NCI-H82 treated with DMSO at 0.1 percent for 48 hours (cell line): Measurements from ENCODE around the gene ZNF79.

Experiments
- DNase-seq: peaks from one replicate; lab custom pipeline; 2025; ENCODE audit not compliant: unreplicated experiment; lab: John Stamatoyannopoulos, UW

The ZNF79 gene

DNA sequence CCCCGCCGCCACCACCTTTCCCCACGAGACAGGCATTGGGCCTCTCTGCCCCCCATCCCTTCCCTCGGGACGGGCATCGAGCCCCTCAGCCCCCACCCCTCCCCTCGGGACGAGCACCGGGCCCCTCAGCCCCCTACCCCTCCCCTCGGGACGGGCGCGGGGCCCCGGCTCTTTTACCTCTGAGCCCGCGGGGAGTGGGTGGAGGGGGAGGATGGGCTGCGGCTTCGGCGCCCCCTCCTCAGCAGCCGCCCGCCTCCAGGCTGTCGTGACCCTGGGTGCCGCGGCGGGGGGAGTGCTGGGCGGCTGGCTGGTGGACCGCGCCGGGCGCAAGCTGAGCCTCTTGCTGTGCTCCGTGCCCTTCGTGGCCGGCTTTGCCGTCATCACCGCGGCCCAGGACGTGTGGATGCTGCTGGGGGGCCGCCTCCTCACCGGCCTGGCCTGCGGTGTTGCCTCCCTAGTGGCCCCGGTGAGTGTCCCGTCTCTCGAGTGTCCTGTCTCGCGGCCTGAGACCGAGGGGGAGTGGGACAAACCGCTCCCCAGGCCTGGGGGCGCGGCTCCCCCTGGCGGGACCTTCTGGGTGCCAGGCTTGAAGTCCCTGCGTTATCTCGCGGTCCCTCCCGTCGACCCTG is 26.4 kb upstream of the ZNF79 start:
- no peak for DNase-seq

DNA sequence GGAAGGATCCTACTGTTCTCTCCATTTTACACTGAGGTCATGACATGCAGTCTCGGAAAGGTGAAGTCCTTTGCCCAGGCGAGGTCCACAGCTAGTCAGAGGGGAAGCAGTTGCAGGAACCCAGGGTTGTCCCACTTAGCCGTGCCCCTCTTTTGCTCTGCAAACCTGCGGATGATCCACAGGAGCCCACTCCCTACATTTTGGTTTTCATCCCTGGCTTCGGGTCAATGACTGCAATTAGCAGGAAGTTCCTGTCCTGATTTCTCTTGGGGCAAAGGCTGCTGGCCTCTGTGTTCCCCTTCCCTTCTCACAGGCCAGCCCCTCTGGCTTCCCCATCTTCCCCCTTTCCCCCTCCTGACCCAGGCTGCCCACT is 25.9 kb upstream of the ZNF79 start:
- DNase-seq, result no peak

DNA sequence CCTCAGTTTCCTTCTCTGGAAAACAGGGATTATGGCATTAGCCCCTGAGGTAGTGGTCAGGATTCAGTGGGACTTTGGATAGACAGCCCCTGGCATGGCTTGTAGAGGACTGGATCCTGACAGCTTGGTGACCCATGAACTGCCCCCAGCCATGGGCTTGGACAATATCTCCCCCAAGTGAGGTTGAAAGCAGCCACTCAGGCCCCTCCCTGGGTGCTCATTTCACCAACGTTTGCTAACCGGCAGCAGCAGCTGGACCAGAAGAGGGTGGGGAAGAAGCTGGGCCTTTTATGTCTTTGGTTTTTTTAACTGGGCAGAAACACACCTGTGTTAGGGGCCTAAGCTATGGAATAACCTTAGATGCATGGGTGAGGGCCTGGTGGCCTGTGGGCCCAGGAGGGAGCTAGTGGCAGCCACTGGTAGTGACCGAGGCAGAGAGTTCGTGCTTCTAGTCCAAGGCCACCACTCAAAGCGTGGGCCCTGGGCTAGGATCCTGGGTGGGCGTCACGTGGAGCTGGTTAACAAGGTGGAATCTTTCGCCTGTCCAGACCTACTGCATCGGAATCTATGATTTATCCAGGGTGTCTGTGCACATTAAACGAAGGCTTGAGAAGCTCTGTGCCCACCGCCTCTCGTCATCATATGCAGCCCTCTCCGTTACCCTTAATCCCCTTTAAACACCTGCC is 25.3 kb upstream of the ZNF79 start:
- no peak for DNase-seq

DNA sequence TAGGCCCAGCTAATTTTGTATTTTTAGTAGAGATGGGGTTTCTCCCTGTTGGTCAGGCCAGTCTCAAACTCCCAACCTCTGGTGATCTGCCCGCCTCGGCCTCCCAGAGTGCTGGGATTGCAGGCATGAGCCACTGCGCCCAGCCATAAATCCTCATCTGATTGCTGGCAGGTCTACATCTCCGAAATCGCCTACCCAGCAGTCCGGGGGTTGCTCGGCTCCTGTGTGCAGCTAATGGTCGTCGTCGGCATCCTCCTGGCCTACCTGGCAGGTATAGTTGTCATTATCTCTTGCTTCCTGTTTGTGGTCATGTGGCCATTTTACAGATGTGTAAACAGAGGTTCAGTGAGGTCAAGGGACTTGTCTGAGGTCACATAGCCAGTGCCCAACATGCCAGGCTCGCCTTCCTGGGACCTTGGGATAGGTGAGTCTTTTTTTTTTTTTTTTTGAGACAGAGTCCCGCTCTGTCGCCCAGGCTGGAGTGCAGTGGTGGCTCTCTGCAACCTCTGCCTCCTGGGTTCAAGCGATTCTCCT is 24.4 kb upstream of the ZNF79 start:
- DNase-seq, result no peak

DNA sequence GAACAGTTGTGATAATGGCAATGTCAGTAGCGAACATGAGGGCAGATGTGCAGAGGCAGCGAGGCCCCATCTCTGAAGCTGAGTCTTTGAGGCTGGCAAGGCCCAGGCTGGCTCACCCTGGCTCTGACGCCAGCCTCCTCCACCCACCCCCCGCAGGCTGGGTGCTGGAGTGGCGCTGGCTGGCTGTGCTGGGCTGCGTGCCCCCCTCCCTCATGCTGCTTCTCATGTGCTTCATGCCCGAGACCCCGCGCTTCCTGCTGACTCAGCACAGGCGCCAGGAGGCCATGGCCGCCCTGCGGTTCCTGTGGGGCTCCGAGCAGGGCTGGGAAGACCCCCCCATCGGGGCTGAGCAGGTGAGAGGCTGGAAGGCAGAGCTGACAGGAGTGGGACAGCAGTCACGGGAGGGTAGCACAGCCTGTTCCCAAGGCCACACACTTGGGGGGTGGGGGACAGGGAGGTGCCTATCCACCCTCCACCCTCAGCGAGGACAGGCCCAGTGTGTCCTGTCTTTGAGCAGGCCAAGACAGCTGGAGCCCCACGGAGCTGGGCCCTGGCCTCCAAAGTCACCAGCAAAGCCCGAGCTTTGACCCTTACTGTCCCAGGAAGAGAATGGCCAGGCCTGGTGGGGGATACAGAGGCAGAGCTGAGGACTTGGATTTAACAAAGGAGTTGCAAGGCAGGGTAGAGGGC is 21.6 kb upstream of the ZNF79 start:
- no peak for DNase-seq

DNA sequence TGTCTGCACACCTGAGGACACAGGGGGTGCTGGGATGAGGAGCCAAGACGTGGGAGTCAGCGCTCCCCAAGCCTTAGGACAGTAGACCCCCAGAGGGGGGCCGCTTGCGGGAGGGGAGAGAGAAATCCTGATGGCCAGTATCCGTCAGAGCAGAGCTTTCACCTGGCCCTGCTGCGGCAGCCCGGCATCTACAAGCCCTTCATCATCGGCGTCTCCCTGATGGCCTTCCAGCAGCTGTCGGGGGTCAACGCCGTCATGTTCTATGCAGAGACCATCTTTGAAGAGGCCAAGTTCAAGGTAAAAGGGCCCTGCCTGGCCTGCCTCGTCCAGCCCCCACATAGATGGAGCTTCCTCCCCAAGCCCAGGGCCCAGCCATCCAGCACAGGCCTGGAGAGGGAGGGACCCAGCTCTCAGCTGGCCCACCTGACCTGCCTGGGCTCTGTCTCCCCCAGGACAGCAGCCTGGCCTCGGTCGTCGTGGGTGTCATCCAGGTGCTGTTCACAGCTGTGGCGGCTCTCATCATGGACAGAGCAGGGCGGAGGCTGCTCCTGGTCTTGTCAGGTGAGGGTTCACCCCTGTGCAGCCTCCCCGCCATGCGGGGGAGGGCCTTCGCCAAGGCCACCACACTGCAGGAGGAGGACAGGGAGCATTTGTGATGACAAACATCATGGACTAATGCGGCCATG is 20.5 kb upstream of the ZNF79 start:
- no peak for DNase-seq

DNA sequence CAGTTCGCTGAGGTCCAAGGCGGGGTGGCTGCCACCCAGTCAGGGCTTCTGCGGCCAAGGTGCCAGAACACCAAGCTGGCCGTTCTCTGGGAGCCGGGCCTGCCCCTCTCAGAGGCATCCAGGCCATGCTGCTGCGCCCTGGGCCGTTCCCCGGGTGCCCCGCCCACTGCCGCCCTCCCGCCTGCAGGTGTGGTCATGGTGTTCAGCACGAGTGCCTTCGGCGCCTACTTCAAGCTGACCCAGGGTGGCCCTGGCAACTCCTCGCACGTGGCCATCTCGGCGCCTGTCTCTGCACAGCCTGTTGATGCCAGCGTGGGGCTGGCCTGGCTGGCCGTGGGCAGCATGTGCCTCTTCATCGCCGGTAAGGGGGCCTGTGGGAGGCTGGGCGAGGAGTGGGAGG is 19.6 kb upstream of the ZNF79 start:
- DNase-seq, result no peak

DNA sequence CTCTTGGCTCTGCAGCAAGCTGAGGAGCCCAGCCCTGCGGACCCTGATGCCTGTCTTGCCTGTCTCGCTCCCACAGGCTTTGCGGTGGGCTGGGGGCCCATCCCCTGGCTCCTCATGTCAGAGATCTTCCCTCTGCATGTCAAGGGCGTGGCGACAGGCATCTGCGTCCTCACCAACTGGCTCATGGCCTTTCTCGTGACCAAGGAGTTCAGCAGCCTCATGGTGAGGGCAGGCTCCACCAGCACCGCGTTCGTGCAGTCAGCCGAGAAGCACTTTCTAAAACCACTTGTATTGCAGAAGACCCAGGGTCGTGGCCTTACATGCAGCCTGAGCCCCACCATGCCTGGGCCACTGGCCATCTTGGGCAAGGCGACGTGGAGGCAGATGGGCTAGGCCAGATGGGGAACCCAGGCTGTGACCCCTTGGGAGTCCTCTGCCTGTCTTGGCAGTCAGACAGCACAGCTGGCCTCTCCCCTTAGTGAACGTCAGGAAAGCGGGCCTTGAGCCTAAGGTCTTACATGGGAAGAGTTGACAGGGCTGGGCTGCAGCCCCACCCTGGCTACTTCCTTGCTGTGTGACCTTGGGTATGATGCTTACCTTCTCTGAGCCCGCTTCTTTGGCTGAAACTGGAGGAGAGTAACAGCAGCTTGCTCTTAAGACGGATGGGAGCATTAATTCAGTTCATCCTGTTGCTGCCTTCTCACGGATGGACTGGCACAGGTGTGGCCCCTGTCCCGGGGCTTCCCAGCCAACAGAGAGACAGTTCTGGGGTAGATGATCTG is 18.6 kb upstream of the ZNF79 start:
- no peak for DNase-seq

DNA sequence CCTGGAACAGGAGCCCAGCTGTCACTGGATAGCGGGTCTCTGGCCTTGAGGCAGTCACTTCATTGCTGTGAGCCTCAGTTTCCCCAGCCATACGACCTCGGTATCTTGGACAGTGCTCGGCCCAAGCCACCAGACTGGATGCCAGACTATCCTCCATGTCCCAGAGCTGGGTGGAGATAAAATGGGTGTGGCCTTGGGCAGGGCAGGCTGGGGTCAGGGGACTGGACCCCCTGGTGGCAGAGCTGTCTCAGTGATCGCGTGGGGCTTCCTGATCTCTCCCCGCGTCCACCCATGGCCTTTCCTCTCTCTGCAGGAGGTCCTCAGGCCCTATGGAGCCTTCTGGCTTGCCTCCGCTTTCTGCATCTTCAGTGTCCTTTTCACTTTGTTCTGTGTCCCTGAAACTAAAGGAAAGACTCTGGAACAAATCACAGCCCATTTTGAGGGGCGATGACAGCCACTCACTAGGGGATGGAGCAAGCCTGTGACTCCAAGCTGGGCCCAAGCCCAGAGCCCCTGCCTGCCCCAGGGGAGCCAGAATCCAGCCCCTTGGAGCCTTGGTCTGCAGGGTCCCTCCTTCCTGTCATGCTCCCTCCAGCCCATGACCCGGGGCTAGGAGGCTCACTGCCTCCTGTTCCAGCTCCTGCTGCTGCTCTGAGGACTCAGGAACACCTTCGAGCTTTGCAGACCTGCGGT is 17.2 kb upstream of the ZNF79 start:
- no peak for DNase-seq

DNA sequence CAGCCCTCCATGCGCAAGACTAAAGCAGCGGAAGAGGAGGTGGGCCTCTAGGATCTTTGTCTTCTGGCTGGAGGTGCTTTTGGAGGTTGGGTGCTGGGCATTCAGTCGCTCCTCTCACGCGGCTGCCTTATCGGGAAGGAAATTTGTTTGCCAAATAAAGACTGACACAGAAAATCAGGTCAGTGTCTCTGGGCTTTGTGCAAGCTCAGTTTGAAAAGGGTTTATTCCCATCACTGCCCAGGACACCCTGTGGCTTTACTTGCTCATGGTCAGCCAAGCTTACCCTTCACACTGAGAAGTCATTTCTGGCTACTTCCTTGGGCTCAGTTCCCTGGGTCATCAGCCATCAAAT is 16.7 kb upstream of the ZNF79 start:
- DNase-seq, result no peak

DNA sequence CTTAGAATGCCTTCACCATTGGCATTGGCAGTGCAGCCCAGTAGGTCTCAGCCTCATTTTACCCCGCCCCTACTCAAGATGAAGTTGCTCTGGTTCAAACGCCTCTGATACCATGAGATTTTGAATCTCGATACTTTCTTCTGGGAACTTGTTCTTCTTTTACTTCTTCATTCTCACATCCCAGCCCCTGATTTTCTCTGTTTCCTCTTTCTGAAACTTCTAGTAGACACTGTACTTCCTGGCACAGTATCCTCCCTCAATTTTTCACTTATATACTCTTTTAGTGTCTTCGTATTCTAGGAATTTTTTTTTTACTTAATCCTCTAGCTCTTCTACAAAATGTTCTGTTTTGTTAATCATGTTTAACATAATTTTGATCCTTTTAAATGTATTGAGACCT is 13.1 kb upstream of the ZNF79 start:
- no peak for DNase-seq

DNA sequence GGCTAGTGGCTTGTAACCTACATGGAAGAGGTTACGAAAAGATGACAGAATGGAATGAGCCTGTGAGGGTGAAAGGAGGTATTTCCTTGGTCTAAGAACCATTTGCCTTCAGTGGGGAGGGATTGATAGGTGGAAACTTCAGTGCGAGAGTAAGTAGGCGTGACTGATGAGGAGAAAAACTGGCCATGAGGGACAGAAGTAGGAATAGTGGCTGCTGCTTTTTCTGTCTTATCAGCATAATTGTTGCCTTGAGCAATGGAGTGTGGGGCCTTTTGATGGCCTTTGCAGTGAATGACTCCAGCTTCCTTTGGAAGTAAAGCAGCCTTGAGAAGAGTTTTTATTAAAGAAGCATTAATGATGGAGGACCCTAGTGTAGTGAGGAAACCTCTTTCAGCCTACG is 9.0 kb upstream of the ZNF79 start:
- DNase-seq, result no peak

DNA sequence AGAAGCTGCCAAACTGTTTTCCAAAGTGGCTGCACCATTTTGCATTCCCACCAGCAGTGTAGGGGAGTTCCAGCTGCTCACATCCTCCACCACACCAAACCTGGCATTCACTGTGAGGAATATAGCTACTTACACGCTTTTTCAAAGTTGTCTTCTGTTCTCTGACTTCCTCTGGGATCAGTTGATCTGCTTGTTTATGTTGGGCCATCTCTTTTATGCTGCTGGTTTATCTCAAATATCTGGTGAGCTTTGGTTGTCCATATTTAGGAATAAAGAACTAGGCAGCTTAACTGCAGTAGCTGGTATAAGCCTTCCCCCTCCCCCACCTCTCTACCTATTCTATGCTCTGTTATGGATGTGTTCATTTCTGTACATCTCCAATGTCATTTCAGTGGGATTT is 8.5 kb upstream of the ZNF79 start:
- DNase-seq, result no peak

DNA sequence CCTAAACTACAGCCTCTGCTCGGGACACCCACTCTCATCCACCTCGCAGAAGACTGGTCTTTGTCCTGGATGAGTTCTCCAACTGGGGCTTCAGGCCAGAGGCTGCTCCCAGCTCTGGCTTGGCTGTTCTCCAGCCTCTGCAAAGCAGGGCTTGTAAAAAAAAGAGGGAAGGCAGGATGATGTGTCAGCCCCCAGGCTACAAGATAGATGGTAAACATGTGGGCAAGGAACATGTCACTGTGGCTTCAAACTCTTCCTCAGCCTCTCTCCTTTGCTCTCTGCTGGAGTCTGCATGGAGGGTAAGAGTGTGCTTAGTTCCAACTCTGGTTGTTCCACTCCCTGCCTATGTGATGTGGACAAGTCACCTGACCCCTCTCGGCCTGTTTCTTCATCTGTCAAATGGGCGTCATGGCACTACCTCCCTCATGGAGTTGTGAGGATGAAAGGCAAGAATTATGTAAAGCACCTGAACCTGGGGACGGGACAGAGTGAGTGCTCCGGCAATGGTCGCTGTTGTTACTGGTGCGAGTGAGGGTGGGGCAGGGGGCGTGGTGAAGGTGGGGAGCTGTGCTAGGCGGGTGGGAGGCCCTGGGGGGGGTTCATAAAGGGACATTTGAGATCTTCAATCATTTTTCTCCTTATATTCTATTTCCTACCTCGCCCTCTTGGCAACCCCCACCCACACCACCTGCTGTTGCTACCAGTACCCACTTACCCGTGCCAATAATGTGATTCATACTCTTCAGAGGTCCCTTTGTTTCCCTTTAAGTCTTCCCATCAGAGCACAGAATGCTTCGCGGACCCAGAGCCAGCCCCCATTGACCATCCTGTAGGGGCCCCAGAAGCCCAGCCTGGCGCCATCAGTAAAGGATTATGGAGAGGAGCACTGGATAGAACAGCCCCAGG is 6.8 kb upstream of the ZNF79 start:
- no peak for DNase-seq

DNA sequence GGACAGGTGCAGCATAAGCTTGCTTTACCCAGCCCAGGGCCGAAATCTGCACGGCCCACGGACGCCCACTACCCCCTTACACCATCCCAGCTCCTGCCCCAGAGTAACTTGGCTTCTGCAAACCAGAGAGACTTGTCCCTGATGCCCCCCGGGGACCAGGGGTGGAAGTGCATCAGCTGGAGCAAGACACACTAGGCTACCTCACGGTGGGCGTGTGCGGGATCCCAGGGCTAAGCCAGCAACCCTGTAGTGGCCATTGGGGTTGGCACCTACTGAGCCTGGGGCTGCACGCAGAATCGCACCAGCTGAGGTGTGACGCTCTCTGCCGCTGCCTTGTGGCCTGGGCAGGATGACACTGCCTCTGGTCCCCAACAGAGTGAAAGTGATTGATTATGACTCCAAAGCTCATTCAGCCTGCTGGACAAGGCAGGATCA is 6.1 kb upstream of the ZNF79 start:
- DNase-seq, result no peak

DNA sequence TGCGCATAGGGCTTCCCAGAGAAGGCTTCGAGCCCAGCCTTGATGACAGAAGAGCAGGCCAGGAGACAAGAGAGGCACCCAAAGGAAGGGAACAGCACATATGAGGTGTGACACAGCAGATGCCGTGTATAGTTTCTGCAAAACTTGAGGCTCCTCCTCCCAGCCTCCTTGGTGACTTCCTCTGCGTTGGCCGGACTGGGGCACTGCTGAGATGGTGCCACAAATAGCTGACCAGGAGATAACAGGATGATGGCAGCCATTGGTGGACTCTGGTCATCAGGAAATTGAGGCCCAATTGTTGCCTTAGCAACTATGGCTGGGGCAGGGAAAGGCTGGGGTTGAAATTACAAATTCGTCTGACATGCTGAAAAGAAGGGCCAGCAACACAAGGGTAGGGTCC is 4.8 kb upstream of the ZNF79 start:
- no peak for DNase-seq

DNA sequence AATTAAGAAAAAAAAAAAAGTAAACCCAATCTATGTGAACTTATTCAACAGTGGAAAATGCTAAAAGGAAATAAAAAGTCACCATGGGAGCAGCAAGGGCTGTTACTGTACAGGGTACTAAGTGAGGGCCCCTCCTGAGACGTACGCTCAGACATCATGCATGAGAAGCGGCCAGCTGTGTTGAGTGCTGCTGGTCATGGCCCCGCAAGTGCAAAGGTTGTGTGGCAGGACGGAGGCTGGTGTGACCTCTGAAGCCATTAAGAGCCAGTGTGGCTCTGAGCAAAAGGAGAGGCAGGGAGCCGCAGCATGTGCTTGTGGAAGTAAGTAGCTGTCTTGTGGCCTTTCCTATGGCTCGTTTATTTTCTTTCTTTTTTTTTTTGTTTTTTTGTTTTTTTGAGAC is 3.1 kb upstream of the ZNF79 start:
- no peak for DNase-seq

DNA sequence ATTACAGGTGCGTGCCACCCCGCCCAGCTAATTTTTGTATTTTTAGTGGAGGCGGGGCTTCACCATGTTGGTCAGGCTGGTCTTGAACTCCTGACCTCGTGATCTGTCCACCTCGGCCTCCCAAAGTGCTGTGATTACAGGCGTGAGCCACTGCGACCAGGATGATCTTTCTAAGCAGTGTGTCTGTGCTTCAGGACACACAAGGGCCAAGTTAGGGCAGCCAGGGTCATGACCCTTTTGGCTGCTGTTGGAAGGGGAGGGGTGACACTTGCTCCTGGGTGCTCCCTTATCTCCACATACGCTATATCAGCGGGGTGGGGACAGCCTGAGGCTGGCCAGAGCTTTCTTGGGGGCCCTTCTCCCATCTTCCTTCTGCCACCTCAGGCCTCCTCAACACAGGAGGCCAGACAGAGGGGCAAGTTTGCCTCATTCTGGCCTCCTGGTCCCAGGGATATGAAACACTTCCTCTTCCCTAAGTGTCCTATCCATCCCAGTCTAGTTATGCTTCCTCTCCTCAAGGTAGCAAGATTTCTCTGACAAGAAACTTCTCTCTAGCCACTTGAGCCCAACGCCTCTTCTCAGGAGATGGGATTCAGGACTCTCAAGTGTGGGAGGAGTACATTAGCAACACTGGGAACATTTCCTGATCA is 1.9 kb upstream of the ZNF79 start:
- no peak for DNase-seq

DNA sequence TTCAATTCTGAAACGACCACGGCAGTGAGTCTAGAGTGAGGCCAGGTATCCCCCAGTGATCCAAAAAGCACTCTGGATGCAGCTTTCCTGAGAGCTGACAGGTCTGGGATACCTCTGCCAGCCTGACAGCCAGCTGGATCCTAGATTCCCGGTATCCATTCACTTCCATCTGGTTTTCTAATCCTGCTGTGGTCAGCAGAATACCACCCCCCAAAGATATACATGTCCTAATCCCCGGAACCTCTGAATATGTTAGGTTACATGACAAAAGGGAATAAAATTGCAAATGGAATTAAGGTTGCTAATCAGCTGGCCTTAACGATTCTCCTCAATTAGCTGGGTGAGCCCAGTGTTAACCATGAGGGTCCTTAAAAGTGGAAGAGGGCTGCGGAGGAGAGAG is 1.4 kb upstream of the ZNF79 start:
- DNase-seq, result no peak
